ENCODE results near the gene BATF.

The BATF gene

GRCh38 chr14:75535164-75535898, 13.1 kb downstream of the BATF start:
- no peak overlapping the region for H4K8ac ChIP-seq (ENCODE audit: low read length)
- no peak overlapping the region for H3K18ac ChIP-seq (ENCODE audit: low read depth in 1 of 2, low read length in 2 of 2)
- DNase-seq = no peak
- H3K27me3 ChIP-seq (ENCODE audit: control insufficient read depth in 1 of 2, insufficient read depth in 1 of 2, low read length in 2 of 2) = no peaks in the 10 kb centered on the region
- no peak overlapping the region for H2BK5ac ChIP-seq (ENCODE audit: low read depth, low read length, poor library complexity, severe bottlenecking)
- H3K4ac ChIP-seq (ENCODE audit: low read depth in 1 of 2, low read length in 2 of 2) = no peak overlapping the region
- H3K27ac ChIP-seq (ENCODE audit: low read length, poor library complexity, severe bottlenecking) = no peak overlapping the region
- no peak overlapping the region for H2AFZ ChIP-seq (ENCODE audit: low read depth, low read length)
- H3K4me3 ChIP-seq (ENCODE audit: insufficient read depth in 1 of 2, low read depth in 1 of 2, low read length in 2 of 2) = no peak overlapping the region
- H3K9ac ChIP-seq (ENCODE audit: low read length) = no peak overlapping the region
- no peak overlapping the region for H2AK5ac ChIP-seq (ENCODE audit: low read length, severe bottlenecking)
- no peak overlapping the region for H4K91ac ChIP-seq (ENCODE audit: low read length)
- H2BK120ac ChIP-seq (ENCODE audit: low read depth, low read length) = no peak overlapping the region
- no peak overlapping the region for H3K4me2 ChIP-seq (ENCODE audit: low read length, poor library complexity, severe bottlenecking)
- H3K14ac ChIP-seq (ENCODE audit: low read length in 2 of 2) = no peak overlapping the region
- H3K36me3 ChIP-seq (ENCODE audit: control insufficient read depth in 1 of 2, insufficient read depth in 2 of 2, low read depth in 1 of 2, low read length in 2 of 2) = no peaks in the 10 kb centered on the region
- H3K4me1 ChIP-seq (ENCODE audit: control insufficient read depth, insufficient read depth, low read depth, low read length) = peaks cover 7% of the 10 kb centered on the region
- no peak overlapping the region for H2BK12ac ChIP-seq (ENCODE audit: low read length in 2 of 2)
- H3K79me1 ChIP-seq (replicated peaks; ENCODE audit: low read length, poor library complexity, severe bottlenecking) = no peaks in the 10 kb centered on the region
- no peak overlapping the region for H2BK15ac ChIP-seq (ENCODE audit: low read depth, poor library complexity, severe bottlenecking)
- H3K9me3 ChIP-seq (ENCODE audit: control insufficient read depth, low read length) = no peaks in the 10 kb centered on the region
- H3K23ac ChIP-seq (ENCODE audit: low read length in 2 of 2) = no peak overlapping the region
- WGBS = 68% methylated on average over 3 of the region's 5 CpGs

GRCh38 chr14:75537071-75537470, 14.8 kb downstream of the BATF start:
- H3K4me3 ChIP-seq (ENCODE audit: insufficient read depth in 1 of 2, low read depth in 1 of 2, low read length in 2 of 2) = no peak overlapping the region
- no peak overlapping the region for H2BK120ac ChIP-seq (ENCODE audit: low read depth, low read length)
- no peak overlapping the region for H2BK5ac ChIP-seq (ENCODE audit: low read depth, low read length, poor library complexity, severe bottlenecking)
- no peak overlapping the region for H3K14ac ChIP-seq (ENCODE audit: low read length in 2 of 2)
- H3K4ac ChIP-seq (ENCODE audit: low read depth in 1 of 2, low read length in 2 of 2) = peak overlapping the region in 1 of 2 experiments; percentile 12
- H4K8ac ChIP-seq (ENCODE audit: low read length) = no peak overlapping the region
- H3K23ac ChIP-seq (ENCODE audit: low read length in 2 of 2) = no peak overlapping the region
- no peaks in the 10 kb centered on the region for H3K79me1 ChIP-seq (replicated peaks; ENCODE audit: low read length, poor library complexity, severe bottlenecking)
- H3K27ac ChIP-seq (ENCODE audit: low read length, poor library complexity, severe bottlenecking) = no peak overlapping the region
- H3K4me1 ChIP-seq (ENCODE audit: control insufficient read depth, insufficient read depth, low read depth, low read length) = peaks cover 4% of the 10 kb centered on the region
- no peaks in the 10 kb centered on the region for H3K9me3 ChIP-seq (ENCODE audit: control insufficient read depth, low read length)
- no peak overlapping the region for H4K91ac ChIP-seq (ENCODE audit: low read length)
- no peak overlapping the region for H2AK5ac ChIP-seq (ENCODE audit: low read length, severe bottlenecking)
- H2AFZ ChIP-seq (ENCODE audit: low read depth, low read length) = no peak overlapping the region
- peaks cover 0 to 3% of the 10 kb centered on the region in 2 experiments for H3K27me3 ChIP-seq (ENCODE audit: control insufficient read depth in 1 of 2, insufficient read depth in 1 of 2, low read length in 2 of 2)
- H2BK12ac ChIP-seq (ENCODE audit: low read length in 2 of 2) = peak overlapping the region in 1 of 2 experiments; percentile 71
- H3K4me2 ChIP-seq (ENCODE audit: low read length, poor library complexity, severe bottlenecking) = no peak overlapping the region
- WGBS = 75% methylated on average over 4 of the region's 4 CpGs
- no peak overlapping the region for H2BK15ac ChIP-seq (ENCODE audit: low read depth, poor library complexity, severe bottlenecking)
- H3K18ac ChIP-seq (ENCODE audit: low read depth in 1 of 2, low read length in 2 of 2) = no peak overlapping the region
- peak; percentile 43 for DNase-seq
- no peaks in the 10 kb centered on the region for H3K36me3 ChIP-seq (ENCODE audit: control insufficient read depth in 1 of 2, insufficient read depth in 2 of 2, low read depth in 1 of 2, low read length in 2 of 2)
- H3K9ac ChIP-seq (ENCODE audit: low read length) = no peak overlapping the region

- Histone ChIP-seq H3K36me3 (ENCODE audit: control insufficient read depth in 1 of 2, insufficient read depth in 2 of 2, low read depth in 1 of 2, low read length in 2 of 2) (no peaks in the 10 kb centered on the region), H2AK5ac (ENCODE audit: low read length, severe bottlenecking) (no peak overlapping the region), H2BK5ac (ENCODE audit: low read depth, low read length, poor library complexity, severe bottlenecking) (no peak overlapping the region), H3K9ac (ENCODE audit: low read length) (no peak overlapping the region), H3K4ac (ENCODE audit: low read depth in 1 of 2, low read length in 2 of 2) (no peak overlapping the region), H3K14ac (ENCODE audit: low read length in 2 of 2) (no peak overlapping the region), H2BK12ac (ENCODE audit: low read length in 2 of 2) (no peak overlapping the region), H2AFZ (ENCODE audit: low read depth, low read length) (no peak overlapping the region), H3K23ac (ENCODE audit: low read length in 2 of 2) (no peak overlapping the region), H3K4me3 (ENCODE audit: insufficient read depth in 1 of 2, low read depth in 1 of 2, low read length in 2 of 2) (no peak overlapping the region), H3K9me3 (ENCODE audit: control insufficient read depth, low read length) (no peaks in the 10 kb centered on the region), H3K79me1 (replicated peaks; ENCODE audit: low read length, poor library complexity, severe bottlenecking) (no peaks in the 10 kb centered on the region), H4K91ac (ENCODE audit: low read length) (no peak overlapping the region), H3K18ac (ENCODE audit: low read depth in 1 of 2, low read length in 2 of 2) (peak overlapping the region in 1 of 2 experiments; percentile 46), H3K4me2 (ENCODE audit: low read length, poor library complexity, severe bottlenecking) (no peak overlapping the region), H2BK120ac (ENCODE audit: low read depth, low read length) (no peak overlapping the region), H3K4me1 (ENCODE audit: control insufficient read depth, insufficient read depth, low read depth, low read length) (peaks cover 4% of the 10 kb centered on the region), H3K27me3 (ENCODE audit: control insufficient read depth in 1 of 2, insufficient read depth in 1 of 2, low read length in 2 of 2) (peaks cover 0 to 7% of the 10 kb centered on the region in 2 experiments), H3K27ac (ENCODE audit: low read length, poor library complexity, severe bottlenecking) (no peak overlapping the region), H2BK15ac (ENCODE audit: low read depth, poor library complexity, severe bottlenecking) (no peak overlapping the region), H4K8ac (ENCODE audit: low read length) (peak overlapping the region; percentile 31)
- 100% methylated on average over 1 of the region's 5 CpGs for WGBS
- no peak for DNase-seq
Measured at GRCh38 chr14:75539162-75539560, 16.9 kb downstream of the BATF start.

- H3K9me3 ChIP-seq (ENCODE audit: control insufficient read depth, low read length) = no peaks in the 10 kb centered on the region
- peak overlapping the region in 1 of 2 experiments; percentile 31 for H3K14ac ChIP-seq (ENCODE audit: low read length in 2 of 2)
- H3K4me1 ChIP-seq (ENCODE audit: control insufficient read depth, insufficient read depth, low read depth, low read length) = peaks cover 4% of the 10 kb centered on the region
- no peak overlapping the region for H3K23ac ChIP-seq (ENCODE audit: low read length in 2 of 2)
- no peak overlapping the region for H3K4me2 ChIP-seq (ENCODE audit: low read length, poor library complexity, severe bottlenecking)
- peak overlapping the region in 1 of 2 experiments; percentile 38 for H3K4ac ChIP-seq (ENCODE audit: low read depth in 1 of 2, low read length in 2 of 2)
- DNase-seq = peak; percentile 45
- H3K36me3 ChIP-seq (ENCODE audit: control insufficient read depth in 1 of 2, insufficient read depth in 2 of 2, low read depth in 1 of 2, low read length in 2 of 2) = no peaks in the 10 kb centered on the region
- no peak overlapping the region for H2BK120ac ChIP-seq (ENCODE audit: low read depth, low read length)
- peak overlapping the region in 1 of 2 experiments; percentile 81 for H2BK12ac ChIP-seq (ENCODE audit: low read length in 2 of 2)
- no peaks in the 10 kb centered on the region for H3K79me1 ChIP-seq (replicated peaks; ENCODE audit: low read length, poor library complexity, severe bottlenecking)
- H2BK5ac ChIP-seq (ENCODE audit: low read depth, low read length, poor library complexity, severe bottlenecking) = no peak overlapping the region
- WGBS = 85% methylated on average over 17 of the region's 17 CpGs
- H4K91ac ChIP-seq (ENCODE audit: low read length) = no peak overlapping the region
- peak overlapping the region in 1 of 2 experiments; percentile 63 for H3K18ac ChIP-seq (ENCODE audit: low read depth in 1 of 2, low read length in 2 of 2)
- H3K9ac ChIP-seq (ENCODE audit: low read length) = no peak overlapping the region
- no peak overlapping the region for H3K27ac ChIP-seq (ENCODE audit: low read length, poor library complexity, severe bottlenecking)
- H3K27me3 ChIP-seq (ENCODE audit: control insufficient read depth in 1 of 2, insufficient read depth in 1 of 2, low read length in 2 of 2) = peaks cover 0 to 7% of the 10 kb centered on the region in 2 experiments
- no peak overlapping the region for H2BK15ac ChIP-seq (ENCODE audit: low read depth, poor library complexity, severe bottlenecking)
- no peak overlapping the region for H2AFZ ChIP-seq (ENCODE audit: low read depth, low read length)
- H3K4me3 ChIP-seq (ENCODE audit: insufficient read depth in 1 of 2, low read depth in 1 of 2, low read length in 2 of 2) = no peak overlapping the region
- H2AK5ac ChIP-seq (ENCODE audit: low read length, severe bottlenecking) = no peak overlapping the region
- no peak overlapping the region for H4K8ac ChIP-seq (ENCODE audit: low read length)
Measured at GRCh38 chr14:75539561-75540478, 17.6 kb downstream of the BATF start.
